Measurements from ENCODE around the gene CREBBP. TPM values are rescaled to one million over a fixed set of nuclear protein-coding genes. Genes with fewer than 3 reads are reported as not detected.

Gene CREBBP
- total RNA-seq, 1 donor from 2014 or later: 33.5 TPM

DNA sequence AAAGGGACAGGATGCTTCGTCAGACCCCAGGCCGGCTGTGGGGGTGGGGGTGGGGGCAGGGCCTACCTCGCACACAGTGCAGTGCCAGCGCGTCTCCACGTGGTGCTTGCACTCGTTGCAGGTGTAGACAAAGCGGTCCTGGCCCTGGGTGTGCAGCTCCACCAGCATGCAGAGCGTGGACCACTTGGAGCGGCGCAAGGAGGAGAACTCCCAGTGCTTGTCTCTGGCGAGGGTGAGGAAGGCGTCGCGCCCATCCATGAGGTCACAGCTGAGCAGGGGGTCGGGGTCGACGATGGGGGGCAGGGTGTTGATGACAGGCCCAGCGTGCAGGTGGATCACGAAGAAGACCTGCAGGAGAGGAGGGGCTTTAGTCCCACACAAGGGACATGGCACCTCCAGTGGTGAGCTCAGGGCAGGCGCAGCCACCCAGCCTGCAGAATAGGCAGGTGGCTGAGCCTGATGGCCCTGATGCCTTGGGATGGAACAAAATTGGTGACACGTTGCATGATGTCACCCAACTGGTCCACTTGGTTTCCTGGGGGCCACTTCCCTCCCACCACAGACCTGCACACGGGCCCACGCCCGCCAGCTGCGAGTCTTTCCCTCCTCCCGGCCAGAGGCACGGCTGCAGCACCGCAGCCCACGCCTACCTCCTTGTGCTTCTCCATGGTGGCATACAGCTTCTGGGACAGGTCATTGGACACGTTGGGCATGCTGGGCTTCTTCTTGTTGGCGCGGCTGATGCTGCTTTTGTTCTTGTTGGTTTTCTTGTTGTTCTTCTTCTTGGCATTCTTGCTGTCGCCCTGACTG, 149.2 kb downstream of the CREBBP start:
- H3K27ac ChIP-seq (replicated peaks): no peak overlapping the region
- H3K36me3 ChIP-seq: peaks cover 93% of the 10 kb centered on the region
- no peak overlapping the region for H3K4me3 ChIP-seq
- H3K9me3 ChIP-seq (replicated peaks): no peaks in the 10 kb centered on the region
- H3K4me1 ChIP-seq: no peaks in the 10 kb centered on the region
- no peaks in the 10 kb centered on the region for H3K27me3 ChIP-seq (ENCODE audit: low read depth)
- DNase-seq: no peak
- TF ChIP-seq, protein P1, sequence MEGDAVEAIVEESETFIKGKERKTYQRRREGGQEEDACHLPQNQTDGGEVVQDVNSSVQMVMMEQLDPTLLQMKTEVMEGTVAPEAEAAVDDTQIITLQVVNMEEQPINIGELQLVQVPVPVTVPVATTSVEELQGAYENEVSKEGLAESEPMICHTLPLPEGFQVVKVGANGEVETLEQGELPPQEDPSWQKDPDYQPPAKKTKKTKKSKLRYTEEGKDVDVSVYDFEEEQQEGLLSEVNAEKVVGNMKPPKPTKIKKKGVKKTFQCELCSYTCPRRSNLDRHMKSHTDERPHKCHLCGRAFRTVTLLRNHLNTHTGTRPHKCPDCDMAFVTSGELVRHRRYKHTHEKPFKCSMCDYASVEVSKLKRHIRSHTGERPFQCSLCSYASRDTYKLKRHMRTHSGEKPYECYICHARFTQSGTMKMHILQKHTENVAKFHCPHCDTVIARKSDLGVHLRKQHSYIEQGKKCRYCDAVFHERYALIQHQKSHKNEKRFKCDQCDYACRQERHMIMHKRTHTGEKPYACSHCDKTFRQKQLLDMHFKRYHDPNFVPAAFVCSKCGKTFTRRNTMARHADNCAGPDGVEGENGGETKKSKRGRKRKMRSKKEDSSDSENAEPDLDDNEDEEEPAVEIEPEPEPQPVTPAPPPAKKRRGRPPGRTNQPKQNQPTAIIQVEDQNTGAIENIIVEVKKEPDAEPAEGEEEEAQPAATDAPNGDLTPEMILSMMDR (IDR thresholded peaks at IDR 0.05; ENCODE audit: borderline replicate concordance): no peak
- intact Hi-C loops (cut with micrococcal nuclease): no loop called here

DNA sequence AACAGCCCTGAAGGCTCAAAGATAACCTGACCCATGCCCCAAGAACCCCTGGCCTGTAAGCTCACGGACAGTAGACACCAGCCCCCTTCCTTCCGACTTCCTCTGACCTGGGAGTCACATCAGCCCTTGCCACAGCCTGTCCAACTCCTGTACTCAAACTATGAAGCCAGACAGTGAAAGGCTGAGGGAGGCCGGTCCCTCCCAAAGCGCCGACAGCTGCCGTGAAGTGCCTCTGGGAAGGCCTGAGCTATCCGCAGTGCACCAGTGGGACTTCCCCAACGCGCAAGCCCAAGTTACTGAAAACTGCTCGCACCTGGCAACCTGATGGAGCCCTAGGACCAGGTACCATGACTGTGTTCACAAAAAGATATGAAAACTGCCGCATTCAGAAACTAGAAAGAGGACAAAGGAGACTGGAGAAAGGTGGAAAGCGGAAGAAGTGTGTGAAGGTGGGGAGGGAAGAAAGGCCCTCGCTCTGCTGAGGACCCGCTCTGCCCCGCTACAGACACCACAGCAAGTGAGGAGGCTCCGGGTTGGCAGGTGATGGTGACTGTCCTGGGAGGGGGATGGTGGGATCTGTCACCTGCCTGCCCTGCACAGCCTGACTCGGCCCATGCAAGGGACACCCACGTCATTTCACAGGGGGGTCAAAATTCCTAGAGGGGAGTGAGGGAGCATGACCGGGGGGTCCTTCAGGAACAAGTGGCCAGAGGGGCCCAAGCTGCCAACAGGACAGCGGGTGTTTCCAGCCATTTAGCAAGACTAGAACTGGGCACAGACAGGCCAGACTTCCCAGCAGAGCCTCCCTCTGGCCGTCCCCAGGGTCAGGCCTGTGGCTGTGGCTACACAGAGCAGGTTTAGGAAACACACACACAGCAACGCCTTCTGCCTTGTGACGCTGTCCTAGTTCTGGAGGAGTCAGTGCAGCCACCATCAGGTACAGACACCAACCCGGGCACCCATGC, 150.1 kb downstream of the CREBBP start:
- DNase-seq: no peak

DNA sequence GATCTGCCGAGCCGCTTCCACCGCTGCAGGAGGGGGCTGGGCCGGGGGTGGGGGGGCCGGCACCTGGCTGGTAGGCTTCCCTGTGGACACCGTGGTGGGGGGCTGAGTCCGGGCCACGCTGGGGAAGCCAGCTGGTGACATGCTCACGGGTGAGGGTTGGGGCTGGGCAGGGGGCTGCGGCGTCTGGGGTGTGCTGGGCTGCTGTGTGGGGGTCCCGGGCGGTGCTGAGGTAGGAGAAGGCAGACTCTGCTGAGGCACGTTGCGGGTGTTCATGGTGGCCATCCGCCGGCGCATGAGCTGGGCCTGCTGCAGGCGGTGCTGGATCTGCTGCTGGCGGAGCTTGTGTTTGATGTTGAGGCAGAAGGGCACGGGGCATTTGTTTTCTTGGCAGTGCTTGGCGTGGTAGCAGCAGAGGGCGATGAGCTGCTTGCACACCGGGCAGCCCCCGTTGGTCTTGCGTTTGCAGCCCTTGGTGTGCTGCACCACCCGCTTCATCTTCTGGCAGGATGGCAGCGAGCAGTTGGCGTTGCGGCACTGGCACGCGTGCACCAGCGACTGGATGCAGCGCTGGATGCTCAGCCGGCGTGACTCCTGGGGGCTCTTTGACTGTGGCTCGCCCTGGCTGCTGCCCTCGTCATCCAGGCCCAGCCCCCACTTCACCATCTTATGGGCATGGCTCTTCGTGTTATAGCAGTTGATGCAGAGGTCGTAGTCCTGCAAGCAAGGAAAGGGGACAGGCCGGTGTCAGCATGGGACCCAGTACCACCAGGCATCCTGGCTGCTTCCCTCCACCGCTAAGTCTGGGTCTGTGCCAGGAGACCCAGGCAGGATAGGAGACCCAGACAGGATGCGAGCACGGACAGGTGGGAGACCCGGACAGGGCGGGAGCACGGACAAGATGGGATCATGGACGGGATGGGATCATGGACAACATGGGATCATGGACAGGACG, 151.1 kb downstream of the CREBBP start:
- no peak for DNase-seq

More for the DNA sequence above, 150.1 kb downstream of the CREBBP start:
- intact Hi-C loops (cut with micrococcal nuclease): no loop called here
- Histone ChIP-seq H3K9me3 (replicated peaks) (no peaks in the 10 kb centered on the region), H3K36me3 (peaks cover 90% of the 10 kb centered on the region), H3K27ac (replicated peaks) (no peak overlapping the region), H3K4me3 (no peak overlapping the region), H3K27me3 (ENCODE audit: low read depth) (no peaks in the 10 kb centered on the region), H3K4me1 (no peaks in the 10 kb centered on the region)
- TF ChIP-seq, protein P1 (IDR thresholded peaks at IDR 0.05; ENCODE audit: borderline replicate concordance): no peak

DNA sequence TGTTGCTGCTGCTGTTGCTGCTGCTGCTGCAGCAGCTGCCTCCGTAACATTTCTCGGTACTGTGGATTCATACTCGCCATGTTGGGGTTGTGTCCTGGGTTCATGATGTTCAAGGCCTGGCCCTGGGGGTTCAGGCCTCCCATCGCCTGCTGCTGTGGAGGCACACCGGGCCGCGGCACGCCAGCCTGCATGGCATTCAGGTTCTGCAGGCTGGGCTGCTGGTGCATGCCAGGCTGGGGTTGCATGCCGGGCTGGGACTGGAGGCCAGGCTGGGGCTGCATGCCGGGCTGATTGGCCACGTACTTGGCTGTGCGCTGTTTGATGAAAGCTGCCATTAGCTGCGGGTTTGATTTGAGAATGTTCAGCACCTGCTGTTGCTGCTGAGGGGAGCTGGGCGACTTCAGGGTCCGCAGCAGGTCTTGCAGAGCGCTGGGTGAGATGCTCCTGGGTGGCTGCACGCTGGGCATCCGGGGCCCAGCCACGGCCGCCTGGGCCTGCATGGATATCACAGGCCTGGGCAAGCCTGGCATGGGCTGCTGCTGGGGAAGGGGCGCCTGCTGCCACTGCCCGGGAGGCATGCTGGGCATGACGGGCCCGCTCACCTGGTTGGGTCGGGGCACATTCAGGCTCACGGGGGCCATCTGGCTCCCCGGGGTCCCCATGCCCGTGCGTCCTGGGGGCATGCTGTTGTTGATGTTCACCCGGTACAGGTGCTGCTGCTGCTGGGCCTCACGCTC, 151.9 kb downstream of the CREBBP start:
- Histone ChIP-seq H3K4me1 (no peaks in the 10 kb centered on the region), H3K27me3 (ENCODE audit: low read depth) (no peaks in the 10 kb centered on the region), H3K27ac (replicated peaks) (no peak overlapping the region), H3K9me3 (replicated peaks) (no peaks in the 10 kb centered on the region), H3K36me3 (peaks cover 71% of the 10 kb centered on the region), H3K4me3 (no peak overlapping the region)
- DNase-seq: no peak
- TF ChIP-seq, protein P1 (IDR thresholded peaks at IDR 0.05; ENCODE audit: borderline replicate concordance): no peak
- intact Hi-C loops (cut with micrococcal nuclease): no loop called here

More for the DNA sequence above, 151.1 kb downstream of the CREBBP start:
- no peaks in the 10 kb centered on the region for H3K27me3 ChIP-seq (ENCODE audit: low read depth)
- no peak overlapping the region for H3K4me3 ChIP-seq
- H3K36me3 ChIP-seq: peaks cover 80% of the 10 kb centered on the region
- H3K9me3 ChIP-seq (replicated peaks): no peaks in the 10 kb centered on the region
- no peak overlapping the region for H3K27ac ChIP-seq (replicated peaks)
- intact Hi-C loops (cut with micrococcal nuclease): no loop called here
- no peaks in the 10 kb centered on the region for H3K4me1 ChIP-seq
- TF ChIP-seq, protein P1 (IDR thresholded peaks at IDR 0.05; ENCODE audit: borderline replicate concordance): no peak

All from left ventricle myocardium inferior (tissue), 1 donor.